ENCODE measurements around the gene CD74.
A peak's percentile ranks its signal among the peaks of the same experiment; 100 is the strongest.

Gene CD74

DNA sequence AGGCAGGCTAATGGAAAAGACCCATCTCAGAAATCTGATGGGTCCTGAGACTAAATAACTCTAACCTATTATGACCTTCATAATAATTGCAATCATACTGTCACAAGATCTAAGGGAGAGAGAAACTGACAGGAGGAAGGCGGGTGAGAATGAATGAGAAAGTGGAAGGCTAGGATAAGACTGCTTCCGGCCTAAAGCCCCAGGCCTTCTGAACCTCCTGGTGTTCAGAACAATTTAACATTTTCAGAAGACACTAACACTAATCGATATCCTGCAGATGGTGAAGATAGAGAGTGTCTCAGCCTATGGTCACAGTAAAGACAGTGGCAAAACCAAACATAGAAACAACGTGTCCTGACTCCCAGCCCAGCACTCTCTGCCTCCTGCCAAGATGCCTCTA lies 35.6 kb upstream of the CD74 start:
- H3K9me3 Mint-ChIP-seq, result no peaks in the 10 kb centered on the region

DNA sequence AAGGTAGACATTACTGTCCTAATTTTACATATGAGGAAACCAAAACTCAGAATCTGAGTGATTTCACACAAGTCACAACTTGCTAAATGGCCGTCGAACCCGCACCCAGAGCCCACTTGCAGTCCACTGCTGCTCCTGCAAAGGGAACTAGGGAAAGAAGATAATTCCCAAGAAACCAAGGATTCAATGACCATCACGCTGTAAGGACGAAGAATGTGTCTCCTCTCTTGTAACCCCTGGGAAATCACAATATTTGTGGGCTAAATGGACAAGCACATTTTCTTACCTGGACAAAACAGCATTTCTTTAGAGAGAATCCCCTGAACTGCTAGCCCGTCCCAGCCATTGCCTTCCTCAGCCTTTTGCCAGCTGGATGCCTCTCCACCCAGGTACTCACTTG lies 34.5 kb upstream of the CD74 start:
- Mint-ChIP-seq H3K4me1 (peaks cover 32 to 48% of the 10 kb centered on the region in 2 donors), H3K36me3 (peaks cover 55 to 64% of the 10 kb centered on the region in 2 donors), H3K9me3 (no peaks in the 10 kb centered on the region), H3K4me3 (peak overlapping the region; percentile 94 to 97), H3K27ac (peak overlapping the region; percentile 99), H3K27me3 (no peaks in the 10 kb centered on the region)
- ATAC-seq (replicated peaks), result no peak
- no peak for DNase-seq

More for the DNA sequence above, 35.6 kb upstream of the CD74 start:
- DNase-seq (no peak), ATAC-seq (replicated peaks) (no peak)
- Mint-ChIP-seq H3K27ac (peak overlapping the region; percentile 99), H3K27me3 (no peaks in the 10 kb centered on the region), H3K4me1 (peaks cover 30 to 45% of the 10 kb centered on the region in 2 donors), H3K36me3 (peaks cover 52 to 59% of the 10 kb centered on the region in 2 donors), H3K4me3 (peak overlapping the region; percentile 94 to 97)

DNA sequence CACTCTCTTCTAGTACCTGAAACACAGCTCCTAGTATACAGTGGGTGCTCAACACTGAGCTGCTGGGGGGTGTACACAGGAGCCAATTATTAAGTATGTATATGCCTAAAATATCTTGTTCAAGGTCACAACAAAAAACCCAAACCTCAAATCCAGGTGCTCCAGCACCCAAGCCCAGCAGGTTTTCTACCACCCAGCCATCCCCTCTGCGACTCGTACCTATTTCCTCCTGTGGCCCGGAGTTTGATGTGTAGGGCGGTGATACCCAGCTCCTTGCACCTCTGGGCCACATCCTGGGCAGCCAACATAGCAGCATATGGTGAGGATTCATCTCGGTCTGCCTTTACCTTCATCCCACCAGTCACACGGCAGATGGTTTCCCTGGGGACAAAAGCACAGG lies 33.9 kb upstream of the CD74 start:
- DNase-seq (no peak), ATAC-seq (replicated peaks) (no peak)
- Mint-ChIP-seq H3K4me3 (peak overlapping the region; percentile 28 to 48), H3K36me3 (peaks cover 55 to 69% of the 10 kb centered on the region in 2 donors), H3K9me3 (no peaks in the 10 kb centered on the region), H3K4me1 (peaks cover 32 to 48% of the 10 kb centered on the region in 2 donors), H3K27me3 (no peaks in the 10 kb centered on the region), H3K27ac (peak overlapping the region; percentile 69)

DNA sequence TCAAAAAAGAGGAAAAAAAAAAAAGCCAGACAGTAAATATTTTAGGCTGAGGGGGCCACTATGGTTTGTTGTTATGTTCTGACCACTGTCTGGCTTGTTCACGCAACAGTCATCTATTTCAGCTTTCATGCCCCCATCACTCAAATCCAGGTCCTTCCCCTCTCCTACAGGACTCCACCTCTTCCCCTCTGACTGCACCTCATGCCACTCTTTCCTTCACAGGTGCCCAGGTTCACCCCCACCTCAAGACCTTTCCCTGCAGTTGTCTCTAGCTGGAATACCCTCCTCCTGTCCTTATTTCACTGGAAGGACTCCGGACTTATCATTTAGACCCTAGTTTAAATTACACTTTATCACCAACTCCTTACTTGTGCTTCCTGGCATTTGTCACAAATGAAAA lies 33.4 kb upstream of the CD74 start:
- Mint-ChIP-seq H3K4me1 (peaks cover 32 to 48% of the 10 kb centered on the region in 2 donors), H3K36me3 (peaks cover 58 to 73% of the 10 kb centered on the region in 2 donors), H3K9me3 (no peaks in the 10 kb centered on the region), H3K4me3 (peak overlapping the region; percentile 25 to 48), H3K27me3 (no peaks in the 10 kb centered on the region), H3K27ac (peak overlapping the region; percentile 69)
- ATAC-seq (replicated peaks), result no peak
- DNase-seq, result no peak

DNA sequence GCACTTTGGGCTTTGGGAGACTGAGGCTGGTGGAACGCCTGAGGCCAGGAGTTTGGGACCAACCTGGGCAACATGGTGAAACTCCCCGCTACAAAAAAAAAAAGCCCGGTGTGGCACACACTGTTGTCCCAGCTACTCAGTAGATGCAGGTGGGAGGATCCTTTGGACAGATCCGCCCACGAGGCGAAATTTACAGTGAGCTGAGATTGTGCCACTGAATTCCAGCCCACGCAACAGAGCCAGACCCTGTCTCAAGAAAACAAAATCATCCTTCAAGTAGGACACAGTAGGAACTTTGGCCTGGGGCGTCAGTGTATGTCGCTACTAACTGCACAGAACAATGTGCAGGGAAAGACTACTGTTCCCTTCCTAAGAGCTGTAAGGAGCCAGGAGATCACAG lies 32.1 kb upstream of the CD74 start:
- Mint-ChIP-seq H3K4me1 (peaks cover 32 to 48% of the 10 kb centered on the region in 2 donors), H3K4me3 (no peak overlapping the region), H3K27me3 (no peaks in the 10 kb centered on the region), H3K36me3 (peaks cover 62 to 80% of the 10 kb centered on the region in 2 donors), H3K27ac (no peak overlapping the region), H3K9me3 (no peaks in the 10 kb centered on the region)
- DNase-seq, result no peak
- no peak for ATAC-seq (replicated peaks)

DNA sequence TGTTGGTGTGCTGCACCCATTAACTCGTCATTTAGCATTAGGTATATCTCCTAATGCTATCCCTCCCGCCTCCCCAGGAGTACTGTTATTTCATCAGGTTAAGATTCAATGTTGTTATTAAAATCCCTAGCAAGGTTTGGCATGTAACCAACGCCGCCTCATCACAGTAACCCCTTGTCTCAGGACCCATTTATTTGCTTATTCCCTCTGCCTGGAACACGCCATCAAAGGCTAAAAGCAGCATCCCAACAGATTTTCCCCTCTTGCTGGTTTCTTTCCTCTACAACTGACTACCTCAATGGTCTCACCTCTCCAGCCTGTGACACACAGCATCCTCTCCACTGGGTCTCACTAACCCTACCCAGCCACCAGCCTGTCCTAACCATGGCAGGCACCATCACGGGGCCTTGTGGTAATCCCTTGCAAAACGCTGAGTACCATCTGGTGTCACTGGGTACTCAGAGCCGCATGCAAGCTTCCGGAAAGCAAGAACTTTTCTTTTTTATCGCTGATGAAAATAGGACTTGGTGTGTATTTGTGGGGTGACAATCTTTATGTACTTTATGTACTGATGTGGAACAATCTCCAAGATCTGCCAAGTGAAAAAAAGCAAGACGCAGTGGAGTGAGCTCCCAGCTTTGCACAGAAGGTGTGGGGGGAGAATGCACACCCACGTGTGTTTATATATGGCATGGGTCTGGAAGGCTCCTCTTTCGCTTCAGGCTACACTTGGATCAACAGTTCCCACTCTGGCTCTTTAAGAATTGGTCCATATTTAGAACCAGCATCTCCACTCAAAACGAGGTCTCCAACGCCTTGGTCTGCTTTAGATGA lies 30.7 kb upstream of the CD74 start:
- Mint-ChIP-seq H3K4me1 (peaks cover 29 to 43% of the 10 kb centered on the region in 2 donors), H3K36me3 (peaks cover 50 to 67% of the 10 kb centered on the region in 2 donors), H3K4me3 (peak overlapping the region in 1 of 2 donors; percentile 4), H3K27ac (peak overlapping the region; percentile 60), H3K9me3 (no peaks in the 10 kb centered on the region), H3K27me3 (no peaks in the 10 kb centered on the region)
- ATAC-seq (replicated peaks) (peak; percentile 30 to 38), DNase-seq (no peak)

DNA sequence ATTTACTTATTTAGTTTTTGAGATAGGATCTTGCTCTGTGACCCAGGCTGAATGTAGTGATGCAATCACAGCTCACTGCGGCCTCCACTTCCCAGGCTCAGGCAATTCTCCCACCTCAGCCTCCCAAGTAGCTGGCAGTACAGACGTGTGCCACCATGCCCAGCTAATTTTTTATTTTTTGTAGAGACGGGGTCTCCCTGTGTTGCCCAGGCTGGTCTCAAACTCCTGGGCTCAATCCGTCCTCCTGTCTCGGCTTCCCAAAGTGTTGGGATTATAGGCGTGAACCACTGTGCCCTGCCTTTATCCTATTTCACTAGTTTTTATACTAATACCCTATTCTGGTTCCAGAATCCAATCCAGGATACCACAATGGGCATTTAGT lies 30.0 kb upstream of the CD74 start:
- Mint-ChIP-seq H3K4me3 (no peak overlapping the region), H3K9me3 (no peaks in the 10 kb centered on the region), H3K4me1 (peaks cover 22 to 35% of the 10 kb centered on the region in 2 donors), H3K27me3 (no peaks in the 10 kb centered on the region), H3K36me3 (peaks cover 43 to 59% of the 10 kb centered on the region in 2 donors), H3K27ac (peak overlapping the region; percentile 65)
- ATAC-seq (replicated peaks) (no peak), DNase-seq (no peak)

DNA sequence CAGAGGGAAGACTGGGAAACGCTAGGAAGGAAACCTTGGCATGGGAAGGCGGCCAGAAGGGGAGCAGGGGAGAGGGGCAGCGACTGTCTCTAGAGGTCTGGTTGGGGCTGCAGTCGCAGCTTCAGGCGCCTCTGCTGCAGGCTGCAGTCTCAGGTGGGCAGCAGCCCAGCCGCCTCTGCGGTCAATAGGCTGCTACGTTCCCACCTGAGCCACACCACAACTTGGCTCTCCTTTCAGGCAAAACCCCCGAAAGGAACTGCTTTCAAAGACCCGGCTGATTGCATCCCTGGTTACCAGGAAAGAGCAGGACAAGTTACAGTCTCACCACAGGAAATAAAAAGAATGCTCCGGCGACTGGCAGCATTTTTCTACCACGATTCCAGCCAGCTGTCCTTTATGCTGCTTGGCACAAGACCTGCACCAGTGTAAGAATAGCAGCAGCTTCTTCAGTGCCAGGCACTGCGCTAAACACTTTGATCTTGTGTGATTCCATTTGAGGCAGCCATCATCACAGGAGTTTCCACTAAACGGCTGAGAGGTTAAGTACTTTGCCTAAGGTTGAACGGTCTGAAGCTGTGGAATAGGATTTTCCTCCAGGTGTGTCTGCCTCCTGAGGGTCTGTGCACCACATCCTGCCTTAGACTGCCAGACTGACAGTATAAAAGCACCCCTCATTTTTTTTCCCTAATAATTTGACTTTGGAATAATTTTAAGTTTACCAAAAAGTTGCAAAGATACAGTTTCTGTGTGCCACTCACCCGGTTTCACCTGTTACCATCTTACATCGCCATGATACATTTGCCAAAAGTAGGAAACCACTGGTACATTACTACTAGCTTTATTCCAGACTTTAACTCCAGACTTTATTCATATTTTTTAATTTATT lies 29.3 kb upstream of the CD74 start:
- H3K4me1 Mint-ChIP-seq, result peaks cover 18 to 29% of the 10 kb centered on the region in 2 donors
- no peak for DNase-seq
- H3K27me3 Mint-ChIP-seq, result no peaks in the 10 kb centered on the region
- peak in 1 of 2 donors; percentile 14 for ATAC-seq (replicated peaks)
- H3K36me3 Mint-ChIP-seq, result peaks cover 36 to 53% of the 10 kb centered on the region in 2 donors
- no peaks in the 10 kb centered on the region for H3K9me3 Mint-ChIP-seq
- H3K4me3 Mint-ChIP-seq, result no peak overlapping the region
- peak overlapping the region; percentile 68 for H3K27ac Mint-ChIP-seq

DNA sequence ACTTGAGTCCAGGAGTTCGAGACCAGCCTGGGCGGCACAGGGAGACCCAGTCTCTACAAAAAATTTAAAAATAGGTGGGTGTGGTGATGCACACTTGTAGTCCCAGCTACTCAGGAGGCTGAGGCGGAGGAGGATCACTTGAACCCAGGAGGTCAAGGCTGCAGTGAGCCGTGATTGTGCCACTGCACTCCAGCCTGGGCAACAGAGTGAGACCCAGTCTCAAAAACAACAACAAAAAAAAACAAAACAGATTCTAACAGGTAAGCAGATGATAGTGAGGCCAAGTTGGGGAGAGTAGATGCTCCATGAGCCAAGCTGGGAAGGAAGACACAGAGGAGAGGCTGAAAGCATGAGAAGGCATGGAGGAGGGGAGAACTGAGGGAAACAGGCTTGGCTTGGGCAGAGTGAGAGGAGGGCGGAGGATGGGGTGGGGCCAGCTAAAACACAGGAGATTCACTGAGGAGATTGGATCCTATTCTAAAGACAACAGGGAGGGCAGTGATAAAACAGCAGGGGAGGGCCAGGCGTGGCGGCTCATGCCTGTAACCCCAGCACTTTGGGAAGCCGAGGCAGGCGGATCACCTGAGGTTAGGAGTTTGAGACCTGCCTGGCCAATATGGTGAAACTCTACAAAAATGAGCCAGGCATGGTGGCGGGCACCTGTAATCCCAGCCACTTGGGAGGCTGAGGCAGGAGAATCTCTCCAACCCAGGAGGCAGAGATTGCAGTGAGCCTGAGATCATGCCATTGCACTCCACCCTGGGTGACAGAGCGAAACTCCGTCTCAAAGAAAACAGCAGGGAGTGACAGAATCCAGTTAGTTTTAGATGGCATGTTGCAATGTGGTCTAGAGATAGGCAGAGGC lies 28.5 kb upstream of the CD74 start:
- H3K27me3 Mint-ChIP-seq, result no peaks in the 10 kb centered on the region
- no peak overlapping the region for H3K4me3 Mint-ChIP-seq
- H3K36me3 Mint-ChIP-seq, result peaks cover 28 to 44% of the 10 kb centered on the region in 2 donors
- H3K27ac Mint-ChIP-seq, result peak overlapping the region; percentile 68
- peaks cover 13 to 27% of the 10 kb centered on the region in 2 donors for H3K4me1 Mint-ChIP-seq
- H3K9me3 Mint-ChIP-seq, result no peaks in the 10 kb centered on the region
- no peak for DNase-seq
- no peak for ATAC-seq (replicated peaks)

DNA sequence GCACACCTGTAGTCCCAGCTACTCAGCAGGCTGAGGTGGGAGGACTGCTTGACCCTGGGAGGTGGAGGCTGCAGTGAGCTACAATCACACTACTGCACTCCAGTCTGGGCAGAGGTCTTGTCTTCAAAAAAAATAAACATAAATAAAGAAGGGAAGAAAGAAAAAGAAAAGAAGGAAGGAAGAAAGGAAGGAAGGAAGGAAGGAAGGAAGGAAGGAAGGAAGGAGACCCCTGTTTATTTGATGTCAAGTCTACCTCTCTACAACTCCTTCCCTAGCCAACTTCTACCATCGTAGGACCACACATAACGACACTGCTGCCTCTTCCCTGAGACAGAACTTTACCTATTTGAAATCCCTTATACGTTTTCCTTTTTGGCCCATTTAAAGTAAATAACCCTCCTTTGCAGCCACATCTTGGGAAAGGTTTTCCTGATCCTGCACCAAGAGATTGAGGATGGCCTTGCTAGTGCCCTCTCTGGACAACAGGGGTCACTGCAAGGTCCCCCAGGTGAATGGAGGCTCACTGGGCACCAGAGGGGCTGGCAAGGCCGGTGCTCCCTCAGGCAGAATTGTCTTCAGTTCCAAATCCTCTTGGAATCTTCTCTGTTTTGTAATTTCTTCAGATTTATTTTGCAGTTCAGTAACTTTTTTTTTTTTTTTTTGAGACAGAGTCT lies 26.3 kb upstream of the CD74 start:
- Mint-ChIP-seq H3K4me3 (no peak overlapping the region), H3K36me3 (peaks cover 16 to 27% of the 10 kb centered on the region in 2 donors), H3K27ac (no peak overlapping the region), H3K9me3 (no peaks in the 10 kb centered on the region), H3K4me1 (peaks cover 13 to 24% of the 10 kb centered on the region in 2 donors), H3K27me3 (no peaks in the 10 kb centered on the region)
- ATAC-seq (replicated peaks), result no peak
- DNase-seq, result no peak

DNA sequence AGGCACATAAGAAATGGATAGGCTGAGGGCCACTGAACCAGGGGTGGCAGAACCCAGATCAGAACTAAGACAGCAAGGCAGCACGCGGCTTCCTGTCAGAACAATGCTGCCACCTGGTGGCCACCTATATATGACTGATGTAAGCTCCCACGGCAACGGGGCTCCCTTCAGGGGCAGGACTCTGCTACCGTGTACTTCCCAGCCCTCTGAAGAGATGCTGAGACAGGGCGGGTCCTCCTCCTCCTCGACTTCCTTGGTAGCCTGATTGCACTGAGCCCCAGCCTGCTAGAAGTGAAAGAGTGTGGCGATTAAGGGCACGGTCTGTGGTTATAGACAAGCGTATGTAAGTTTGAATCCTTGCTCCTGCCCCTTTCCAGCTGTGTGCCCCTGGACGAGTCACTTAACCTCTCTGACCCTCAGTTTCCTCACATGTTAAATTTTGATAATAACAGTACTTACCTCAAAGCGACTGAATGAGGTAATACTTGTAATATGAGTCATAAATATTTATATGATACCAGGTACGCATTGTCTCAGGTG lies 23.5 kb upstream of the CD74 start:
- H3K27me3 Mint-ChIP-seq, result no peaks in the 10 kb centered on the region
- ATAC-seq (replicated peaks), result peak; percentile 95
- peak overlapping the region; percentile 96 for H3K27ac Mint-ChIP-seq
- no peaks in the 10 kb centered on the region for H3K9me3 Mint-ChIP-seq
- H3K4me1 Mint-ChIP-seq, result peaks cover 13 to 33% of the 10 kb centered on the region in 2 donors
- H3K4me3 Mint-ChIP-seq, result peak overlapping the region; percentile 51 to 76
- peak; percentile 88 for DNase-seq
- H3K36me3 Mint-ChIP-seq, result peaks cover 4 to 8% of the 10 kb centered on the region in 2 donors

DNA sequence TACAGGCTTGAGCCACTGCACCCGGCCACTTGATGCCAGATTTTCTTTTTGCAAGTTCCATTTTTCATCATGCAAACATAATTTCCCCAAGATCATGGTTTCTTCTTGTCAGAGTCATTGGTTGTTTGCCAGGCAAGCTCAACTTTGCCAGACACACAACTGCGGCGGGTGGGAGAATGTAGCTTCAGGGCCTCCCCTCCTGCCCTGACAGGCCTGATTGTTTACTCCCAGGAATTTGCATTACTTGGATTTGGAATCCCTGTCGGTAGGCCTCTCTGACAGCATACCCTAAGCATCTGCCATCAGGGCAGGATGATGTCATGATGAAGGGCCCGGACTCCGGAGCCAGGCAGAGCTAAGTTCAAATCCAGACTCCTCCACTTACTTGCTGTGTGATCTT lies 21.8 kb upstream of the CD74 start:
- ATAC-seq (replicated peaks), result no peak
- Mint-ChIP-seq H3K27ac (peak overlapping the region; percentile 42), H3K9me3 (no peaks in the 10 kb centered on the region), H3K4me3 (no peak overlapping the region), H3K4me1 (peaks cover 27 to 50% of the 10 kb centered on the region in 2 donors), H3K36me3 (peaks cover 0 to 3% of the 10 kb centered on the region in 2 donors), H3K27me3 (no peaks in the 10 kb centered on the region)
- DNase-seq, result no peak

DNA sequence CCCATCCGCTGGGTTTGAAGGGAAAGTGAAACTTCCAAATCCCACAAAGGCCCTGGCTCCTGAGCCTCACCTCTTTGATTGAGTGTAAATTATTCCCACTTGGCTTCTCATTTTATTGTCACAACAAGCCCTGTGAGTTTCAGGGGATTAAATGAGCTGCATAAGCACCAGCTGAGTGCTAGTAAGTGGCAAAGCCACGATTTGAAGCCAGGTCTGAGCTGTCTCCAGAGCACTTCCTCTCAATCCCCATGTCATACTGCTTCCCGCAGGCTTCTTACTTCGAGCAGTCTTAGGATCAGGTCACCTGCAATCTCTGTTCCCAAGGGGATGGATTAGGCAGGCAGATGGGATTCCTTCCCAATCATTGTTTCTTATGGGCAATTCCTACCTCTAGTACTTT lies 18.9 kb upstream of the CD74 start:
- H3K4me1 Mint-ChIP-seq, result peaks cover 46 to 66% of the 10 kb centered on the region in 2 donors
- DNase-seq (no peak), ATAC-seq (replicated peaks) (no peak)
- H3K4me3 Mint-ChIP-seq, result no peak overlapping the region
- H3K9me3 Mint-ChIP-seq, result peaks cover 0 to 1% of the 10 kb centered on the region in 2 donors
- no peaks in the 10 kb centered on the region for H3K27me3 Mint-ChIP-seq
- peak overlapping the region; percentile 48 for H3K27ac Mint-ChIP-seq
- peaks cover 0 to 3% of the 10 kb centered on the region in 2 donors for H3K36me3 Mint-ChIP-seq

Measured in stimulated activated naive B cell treated with anti-CD40 and anti-IgM and Interleukin-4, amounts not matched to agents 10 μg/mL and 1 μg/mL and 100 μg/mL, for 72 hours (primary cell).